K562 (cell line): ENCODE data around the gene LTBP1. TPM values are rescaled to one million over a fixed set of nuclear protein-coding genes. Genes with fewer than 3 reads are reported as not detected.

Experiments used
- ATAC-seq: fragments of 200-7000 bp; cut with Tn5 transposase; 3 replicates; pipeline ENCODE4 v1.9.1; 2020; ENCODE audit warnings: moderate library complexity
- BruUV-seq: library from RNA; stranded (reverse); fragments of 400-500 nt; replicated peaks from 2 replicates; lab custom pipeline; 2021; lab: Mats Ljungman, UMichigan
- CTCF ChIA-PET: fragments of 300-600 bp; formaldehyde crosslinking; extraction: SDS; loops from one replicate; lab custom pipeline; 2021; ENCODE audit warnings: low intra/inter-chr PET ratio; lab: Yijun Ruan, JAX
- POLR2A ChIA-PET: fragments of 300-600, 350-650 bp; sonication (Branson Sonifier 250); formaldehyde crosslinking; extraction: SDS; loops from one replicate; lab custom pipeline; 2021; ENCODE audit warnings: antibody characterized with exemption, inconsistent platforms; lab: Yijun Ruan, JAX
- DNase-seq, 4 experiments: peaks; one replicate each; pipeline versions ENCODE4 v3.0.0 to v3.0.0-alpha.2; 2011 to 2018; ENCODE audit warnings: low spot score in 3 of 4, mixed read lengths in 3 of 4; ENCODE audit errors: extremely low read depth in 1 of 4
- FAIRE-seq: peaks from 2 replicates; lab custom pipeline; 2011; peaks lifted over from hg19 to GRCh38; lab: Jason Lieb, UNC
- H2AFZ ChIP-seq: 2 replicates; pipeline ENCODE4 v1.6.0; 2011; ENCODE audit warnings: low read depth, low read length, control low read depth, inconsistent platforms
- H3K27ac ChIP-seq: fragments of 200-600 bp; 3 replicates; pipeline ENCODE4 v1.8.0; 2011; ENCODE audit warnings: low read depth, mild to moderate bottlenecking, control low read depth, inconsistent platforms, low read length, moderate library complexity, mixed read lengths; ENCODE audit errors: extremely low read depth
- H3K27me3 ChIP-seq, 2 experiments: fragments of 300-600 bp in 1 of 2; 2 replicates in 1 of 2; 3 replicates in 1 of 2; pipeline versions ENCODE4 v1.6.0 to v1.8.0; 2011; ENCODE audit warnings: inconsistent platforms in 2 of 2, low read length in 2 of 2, mild to moderate bottlenecking in 1 of 2, mixed read lengths in 1 of 2, moderate library complexity in 1 of 2; ENCODE audit not compliant: control insufficient read depth in 2 of 2, insufficient read depth in 2 of 2
- H3K36me3 ChIP-seq: fragments of 300-600 bp; 3 replicates; pipeline ENCODE4 v1.8.0; 2011; ENCODE audit warnings: mild to moderate bottlenecking, low read length, inconsistent platforms; ENCODE audit not compliant: control insufficient read depth, insufficient read depth
- H3K4me1 ChIP-seq, 2 experiments: fragments of 200-600 bp in 1 of 2; replicated peaks in 1 of 2; 2 replicates in 1 of 2; 3 replicates in 1 of 2; pipeline versions ENCODE4 v1.5.1 to v1.8.0; 2011; ENCODE audit warnings: inconsistent platforms in 2 of 2, low read length in 2 of 2, mild to moderate bottlenecking in 1 of 2, mixed read lengths in 1 of 2, moderate library complexity in 1 of 2; ENCODE audit not compliant: control insufficient read depth in 2 of 2, insufficient read depth in 2 of 2
- H3K4me2 ChIP-seq: 2 replicates; pipeline ENCODE4 v1.6.1; 2011; ENCODE audit warnings: low read length, control low read depth, inconsistent platforms, mixed read lengths; ENCODE audit not compliant: insufficient read depth
- H3K4me3 ChIP-seq: fragments of 200-600 bp; sonication (generic), shearing (Covaris generic); 2 replicates; pipeline ENCODE4 v1.5.1; 2016; ENCODE audit warnings: control low read depth, inconsistent platforms
- H3K79me2 ChIP-seq: fragments of 200-600 bp; 3 replicates; pipeline ENCODE4 v1.8.0; 2011; ENCODE audit warnings: low read length, inconsistent platforms; ENCODE audit not compliant: control insufficient read depth, insufficient read depth
- H3K9ac ChIP-seq, 2 experiments: 2 replicates each; pipeline versions ENCODE4 v1.6.0 to v1.6.1; 2011; ENCODE audit warnings: low read depth in 2 of 2, low read length in 2 of 2, control low read depth in 1 of 2, inconsistent platforms in 1 of 2, mild to moderate bottlenecking in 1 of 2, mixed read lengths in 1 of 2; ENCODE audit not compliant: insufficient read depth in 1 of 2
- H3K9me1 ChIP-seq: one replicate; pipeline ENCODE4 v1.6.0; 2011; ENCODE audit warnings: inconsistent platforms, mild to moderate bottlenecking, low read length, moderate library complexity; ENCODE audit not compliant: control insufficient read depth, insufficient read depth
- H3K9me3 ChIP-seq: replicated peaks from 2 replicates; pipeline ENCODE4 v1.5.1; 2011; ENCODE audit warnings: low read depth, low read length, inconsistent platforms; ENCODE audit not compliant: control insufficient read depth, insufficient read depth
- H4K20me1 ChIP-seq: replicated peaks from 2 replicates; pipeline ENCODE4 v1.6.1; 2011; ENCODE audit warnings: low read length, inconsistent platforms, mixed read lengths; ENCODE audit not compliant: control insufficient read depth, insufficient read depth
- CCAR2 ChIP-seq: fragments of 200-400 bp; formaldehyde crosslinking; IDR thresholded peaks from 2 replicates; pipeline ENCODE4 v1.6.1; 2017; ENCODE audit warnings: mild to moderate bottlenecking, low read depth, low read length
- CEBPB ChIP-seq: fragments of 450-650 bp; IDR thresholded peaks from 2 replicates; pipeline ENCODE4 v1.6.1; 2016; ENCODE audit warnings: missing genetic modification characterization, missing compliant biosample characterization
- CXXC5 ChIP-seq: fragments of 250-450 bp; sonication (Bioruptor Pico); IDR thresholded peaks from 2 replicates; pipeline ENCODE4 v1.8.0; 2022; ENCODE audit warnings: inconsistent platforms, mild to moderate bottlenecking, moderate library complexity
- DMBX1 ChIP-seq: fragments of 250-450 bp; sonication (Bioruptor Pico); IDR thresholded peaks from 2 replicates; pipeline ENCODE4 v1.8.0; 2022; ENCODE audit warnings: inconsistent platforms, mild to moderate bottlenecking, moderate library complexity, borderline replicate concordance
- NFRKB ChIP-seq: fragments of 450-650 bp; IDR thresholded peaks from 2 replicates; pipeline ENCODE4 v1.6.1; 2016; ENCODE audit warnings: low read depth
- ZNF589 ChIP-seq: fragments of 200-800 bp; sonication (Bioruptor generic); IDR thresholded peaks from 2 replicates; pipeline ENCODE4 v1.6.1; 2016; ENCODE audit warnings: low read depth, missing genetic modification characterization, missing compliant biosample characterization
- ZNF785 ChIP-seq: fragments of 250-450 bp; sonication (Bioruptor Pico); IDR thresholded peaks from 2 replicates; pipeline ENCODE4 v1.4.0; 2020; ENCODE audit warnings: mild to moderate bottlenecking
- WGBS: fragments of 100-300 bp; shearing (Covaris generic); methylation state at CpG from one replicate; pipeline ENCODE4 v1.1.6; 2016; ENCODE audit warnings: low coverage, mixed read lengths; ENCODE audit not compliant: insufficient coverage; ENCODE audit errors: missing lambda C conversion rate; 5-methylcytosine and 5-hydroxymethylcytosine counted together
- in situ Hi-C: fragments of 300-500 bp; cut with MboI; formaldehyde crosslinking; loops from 4 replicates; pipeline ENCODE4 v1.15.0; 2018; ENCODE audit warnings: inconsistent platforms, mixed read lengths
- intact Hi-C: fragments of 100-400 bp; cut with micrococcal nuclease; formaldehyde crosslinking; loops from 2 replicates; pipeline ENCODE4 v1.14.2; 2022
- polyA plus RNA-seq, 8 experiments: library from polyadenylated mRNA; depleted of rRNA in 4 of 8; stranded (reverse) in 5 of 8; unstranded in 3 of 8; fragments of >200 nt; fragmentation: Nextera tagmentation in 2 of 8; fragmentation: Illumina TruSeq in 1 of 8; extraction: Ambion mirVana in 2 of 8; extraction: Trizol in 1 of 8; gene quantifications; 2 replicates each; pipeline versions ENCODE4 v1.2.1 to v1.2.3, GENCODE V29; 2011 to 2014; ENCODE audit warnings: inconsistent platforms in 1 of 8, missing spikeins in 1 of 8
- total RNA-seq, 7 experiments: library from RNA; depleted of rRNA in 6 of 7; stranded (reverse); fragments of >200 nt in 6 of 7; fragmentation: Illumina TruSeq in 2 of 7; extraction: Trizol in 2 of 7; gene quantifications; 2 replicates each; pipeline versions ENCODE4 v1.2.1 to v1.2.3, GENCODE V29; 2011 to 2021; ENCODE audit warnings: low replicate concordance in 1 of 7

LTBP1 gene
- total and polyA plus RNA-seq, 9 of the 15 experiments (the other 6 are each of a cell fraction or from before 2014, with no cell fraction given), result 3.6 to 16.4 (median 8.5) TPM

GRCh38 chr2:33020883-33021282 is 74.1 kb downstream of the LTBP1 start:
- H3K9me3 ChIP-seq, result peaks cover 6% of the 10 kb centered on the region; the same call in 1 of the 2 replicates
- no peaks in the 10 kb centered on the region; the same call in 2 of the 3 replicates for H3K79me2 ChIP-seq
- DNase-seq (peak in 1 of 4 experiments; percentile 53), FAIRE-seq (peak; percentile 56), ATAC-seq (peak; percentile 52)
- 45% methylated on average over 6 of the region's 6 CpGs for WGBS
- H3K4me3 ChIP-seq, result no peak overlapping the region
- no peaks in the 10 kb centered on the region for H4K20me1 ChIP-seq
- peak overlapping the region; percentile 46 for H3K27ac ChIP-seq
- intact Hi-C loops, result loop anchor here (5.0 kb wide), 1 partner anchor 59 kb away; no protein-coding TSS in a partner anchor
- no TSS peak for BruUV-seq
- H3K27me3 ChIP-seq, result no peaks in the 10 kb centered on the region
- peak overlapping the region; percentile 39; the same call in 1 of the 2 replicates for H3K4me2 ChIP-seq
- 0 out of 2 replicates have a peak, but pooled peaks have one; percentile 15 for TF ChIP-seq CXXC5 (CRISPR knock-in tag)
- no peak for TF ChIP-seq CEBPB (tag)
- TF ChIP-seq ZNF589 (CRISPR knock-in tag), result 0 out of 2 replicates have a peak, but pooled peaks have one; percentile 8
- 0 out of 2 replicates have a peak, but pooled peaks have one; percentile 27 for TF ChIP-seq NFRKB
- peak; percentile 32; the same call in 1 of the 2 replicates for TF ChIP-seq DMBX1 (CRISPR knock-in tag)
- TF ChIP-seq CCAR2, result no peak
- TF ChIP-seq ZNF785 (CRISPR knock-in tag), result no peak
- peak overlapping the region; percentile 35 to 56; a peak in 3 of 4 replicates for H3K9ac ChIP-seq
- peak overlapping the region; percentile 56 for H2AFZ ChIP-seq
- no peaks in the 10 kb centered on the region for H3K9me1 ChIP-seq
- ChIA-PET CTCF (no interaction called here), POLR2A (interaction anchor here (1.4 kb wide), 1 partner anchor 14 kb away, joined by 4 read pairs; no protein-coding TSS in a partner anchor)
- in situ Hi-C loops, result no loop called here
- no peaks in the 10 kb centered on the region for H3K36me3 ChIP-seq
- H3K4me1 ChIP-seq, result peaks cover 10 to 45% of the 10 kb centered on the region in 2 experiments; a peak in 4 of 5 replicates
